Fibroblast of skin of abdomen (primary cell): ENCODE measurements around the gene GAS7.
"Not testable (repeated sequence)": the region's sequence is repeated elsewhere in the genome, so short reads cannot be mapped to it uniquely, and the experiment has no call there.

Experiments used
- DNase-seq: peaks from one replicate; pipeline ENCODE4 v3.0.0-alpha.2; 2013

Gene GAS7

GRCh38 chr17:10071141-10071540, 127.3 kb downstream of the GAS7 start:
- no peak for DNase-seq

DNA sequence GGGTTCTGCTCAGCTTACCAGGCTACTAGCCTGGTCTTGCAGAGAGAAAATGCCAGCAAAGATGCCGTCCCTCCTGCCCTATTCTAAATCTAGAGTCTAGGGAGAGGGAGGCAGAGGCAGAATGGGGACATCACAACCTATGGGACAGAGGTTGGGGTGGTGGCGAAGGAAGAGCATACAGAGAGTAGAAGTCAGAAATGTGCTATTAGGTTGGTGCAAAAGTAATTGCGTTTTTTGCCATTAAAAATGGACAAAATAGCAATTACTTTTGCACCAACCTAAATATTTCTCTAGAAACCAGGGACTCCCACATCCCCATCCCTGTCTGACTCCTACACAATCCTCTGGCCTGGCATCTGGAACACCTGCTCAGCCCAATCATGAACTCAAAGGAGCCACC, 127.7 kb downstream of the GAS7 start:
- DNase-seq: no peak

DNA sequence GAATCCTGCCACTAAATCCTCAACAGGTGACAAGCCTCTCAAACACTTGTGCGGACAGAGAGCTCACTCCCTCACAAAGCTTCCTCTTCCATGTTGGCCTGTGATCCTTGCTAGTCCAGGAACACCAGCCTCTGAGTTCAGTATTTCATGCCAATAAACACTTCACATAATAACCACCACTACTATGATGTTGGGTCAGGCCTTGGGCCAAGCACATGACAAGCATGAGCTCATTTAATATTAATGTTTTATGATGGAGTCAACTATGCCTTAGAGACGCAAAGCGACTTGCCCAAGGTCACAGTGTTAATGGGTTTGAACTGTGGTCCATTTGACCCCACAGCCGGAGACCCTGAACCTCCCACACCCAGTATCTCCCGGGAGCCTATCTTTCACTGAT, 129.1 kb downstream of the GAS7 start:
- DNase-seq: peak; percentile 12

- DNase-seq: no peak
Observed at GRCh38 chr17:10067446-10068143, 130.8 kb downstream of the GAS7 start.

DNA sequence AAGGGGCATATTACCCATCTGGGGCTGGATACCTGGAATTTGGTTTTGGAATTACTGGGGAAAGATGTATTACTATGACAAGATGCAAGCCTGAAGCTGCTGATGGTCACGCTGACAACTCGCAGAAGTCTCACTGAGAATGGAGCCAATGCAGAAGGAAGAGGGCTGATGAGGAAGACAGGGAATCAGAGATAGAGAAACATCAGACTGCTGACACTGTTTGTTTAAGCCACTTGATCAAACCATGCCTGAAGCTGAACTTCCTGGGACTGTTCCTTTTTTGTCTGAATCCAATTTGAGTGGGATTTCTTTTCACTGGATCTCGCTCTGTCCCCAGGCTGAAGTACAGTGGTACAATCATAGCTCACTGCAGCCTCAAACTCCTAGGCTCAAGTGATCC, 133.9 kb downstream of the GAS7 start:
- DNase-seq: no peak

GRCh38 chr17:10063730-10064241, 134.6 kb downstream of the GAS7 start:
- DNase-seq: peak; percentile 39

GRCh38 chr17:10062691-10063385, 135.6 kb downstream of the GAS7 start:
- no peak for DNase-seq

- peak; percentile 85 for DNase-seq
Observed at GRCh38 chr17:10061111-10061845, 137.1 kb downstream of the GAS7 start.

GRCh38 chr17:10060526-10060925, 137.9 kb downstream of the GAS7 start:
- DNase-seq: no peak

- peak; percentile 29 for DNase-seq
Observed at GRCh38 chr17:10059684-10060211, 138.7 kb downstream of the GAS7 start.

- DNase-seq: no peak
Observed at GRCh38 chr17:10058921-10059683, 139.3 kb downstream of the GAS7 start.

GRCh38 chr17:10057466-10057865, 140.9 kb downstream of the GAS7 start:
- DNase-seq: not testable (repeated sequence)

DNA sequence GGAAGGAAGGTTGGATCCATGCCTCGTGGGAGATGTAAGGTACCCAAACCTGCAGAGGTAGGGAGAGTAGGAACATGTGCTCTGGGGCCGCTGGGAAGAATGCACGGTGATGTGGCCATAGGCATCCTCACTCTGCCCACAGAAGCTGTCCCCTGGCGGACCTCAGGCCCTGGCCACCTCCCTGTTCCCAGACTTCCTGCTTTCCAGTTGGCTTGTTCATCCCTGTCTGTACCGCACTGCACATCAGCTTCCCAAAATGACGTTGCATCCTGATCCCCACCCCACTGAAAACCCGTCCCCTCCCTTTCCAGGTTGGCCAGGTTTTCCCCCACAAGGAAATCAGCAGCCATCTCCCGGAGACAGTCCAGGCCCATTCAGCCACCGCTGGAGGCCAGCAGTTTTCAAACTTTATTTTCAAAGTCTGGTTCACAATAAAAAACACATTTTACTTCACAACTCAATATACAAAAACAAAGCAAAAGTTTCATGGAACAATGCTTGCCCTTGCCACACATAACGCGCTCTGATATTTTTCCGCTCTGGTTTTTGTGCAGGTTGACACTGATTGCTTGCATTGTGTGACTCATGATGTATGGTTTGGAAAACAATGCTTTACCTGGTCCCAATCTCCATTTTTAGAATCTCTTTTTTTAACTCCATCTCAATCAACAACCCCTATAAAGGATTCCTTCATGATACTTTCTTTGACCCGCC, 143.0 kb downstream of the GAS7 start:
- DNase-seq: no peak

DNA sequence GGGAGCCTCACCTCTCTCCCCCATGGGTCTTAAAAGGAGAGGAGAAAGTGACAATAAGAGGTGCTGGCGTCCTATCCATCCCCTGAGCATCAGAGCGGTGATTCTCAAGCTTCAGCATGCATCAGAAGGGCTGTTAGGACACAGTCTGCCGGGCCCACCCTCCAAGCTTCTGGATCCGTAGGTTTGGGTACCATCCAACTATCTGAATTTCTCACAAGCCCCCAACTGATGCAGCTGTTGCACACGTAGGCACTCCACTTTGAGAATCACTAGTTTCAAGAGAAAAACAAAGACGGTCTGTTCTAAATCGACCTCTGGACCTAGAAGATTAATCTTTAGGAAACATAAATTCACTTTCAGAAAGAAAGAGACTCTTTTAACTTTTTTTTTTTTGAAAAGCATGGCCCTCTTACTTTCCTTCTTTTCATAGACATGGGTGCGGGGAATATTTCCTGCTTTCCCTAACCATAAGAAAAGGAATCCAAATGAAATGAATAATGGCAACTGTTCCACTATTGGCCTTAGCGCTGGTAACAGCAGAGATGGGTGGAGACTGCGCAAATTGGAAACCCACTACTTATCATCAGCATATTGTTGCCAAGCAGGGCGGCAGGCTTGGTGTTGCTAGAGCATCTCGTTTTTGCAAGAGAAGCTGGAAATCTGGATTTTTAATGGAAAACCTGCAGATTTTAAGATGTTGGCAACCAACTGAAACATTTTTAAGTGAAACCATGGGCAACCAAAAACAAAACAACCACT, 144.4 kb downstream of the GAS7 start:
- DNase-seq: peak; percentile 17

GRCh38 chr17:10052106-10052813, 146.1 kb downstream of the GAS7 start:
- DNase-seq: no peak

DNA sequence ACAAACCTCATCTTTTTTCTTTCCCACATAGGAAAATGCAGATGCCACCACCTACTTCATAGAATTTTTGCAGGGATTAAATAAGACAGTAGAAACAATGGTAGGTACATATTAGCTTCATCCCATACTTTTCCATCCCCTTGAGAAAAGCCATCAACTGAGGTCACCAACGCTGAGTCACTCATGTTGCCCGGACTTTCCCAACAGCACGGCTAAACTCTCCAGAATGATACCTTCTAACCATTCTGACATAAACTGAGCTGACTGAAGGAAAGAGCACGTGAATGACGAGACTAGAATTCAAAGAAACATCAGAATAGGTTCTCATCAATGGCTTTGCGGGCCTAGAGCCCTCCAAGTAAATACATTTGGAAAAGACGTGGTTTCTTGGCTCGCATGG, 147.3 kb downstream of the GAS7 start:
- peak; percentile 42 for DNase-seq

GRCh38 chr17:10050597-10051101, 147.8 kb downstream of the GAS7 start:
- peak; percentile 67 for DNase-seq

DNA sequence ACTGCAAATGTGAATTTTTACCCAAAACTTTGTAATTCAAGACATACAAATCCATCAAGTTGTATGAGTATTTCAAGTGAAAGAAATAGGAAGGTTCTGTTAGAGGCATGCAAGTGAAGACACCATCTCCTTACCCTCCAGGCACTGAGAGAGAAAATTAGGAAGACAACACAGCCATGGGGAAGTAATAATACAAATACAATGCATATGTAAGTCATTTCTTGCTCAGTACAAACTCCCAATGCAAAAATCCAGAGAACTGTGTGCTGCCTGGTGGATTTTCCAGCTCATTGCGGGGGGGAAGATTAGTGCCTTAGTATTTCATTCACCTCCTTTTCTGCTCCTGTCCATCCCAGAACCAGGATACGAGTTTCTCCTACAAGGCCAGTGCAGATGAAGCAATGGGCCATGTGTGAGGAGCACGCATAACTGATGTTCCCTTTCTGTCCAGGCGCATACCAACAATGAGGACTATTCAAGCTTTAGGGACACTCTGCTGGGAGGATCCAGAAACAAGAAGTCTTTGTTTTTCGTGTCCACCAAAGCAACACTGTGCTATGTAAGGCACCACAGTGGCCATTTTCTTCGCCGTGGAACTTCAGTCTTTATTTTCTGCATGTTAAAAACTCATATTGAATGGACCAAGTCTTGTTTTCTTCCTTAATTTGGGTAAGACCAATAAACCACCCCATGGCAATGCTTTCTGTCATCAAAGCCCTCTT, 149.6 kb downstream of the GAS7 start:
- no peak for DNase-seq
